ENCODE data around the gene PDE3B.

Gene PDE3B

DNA sequence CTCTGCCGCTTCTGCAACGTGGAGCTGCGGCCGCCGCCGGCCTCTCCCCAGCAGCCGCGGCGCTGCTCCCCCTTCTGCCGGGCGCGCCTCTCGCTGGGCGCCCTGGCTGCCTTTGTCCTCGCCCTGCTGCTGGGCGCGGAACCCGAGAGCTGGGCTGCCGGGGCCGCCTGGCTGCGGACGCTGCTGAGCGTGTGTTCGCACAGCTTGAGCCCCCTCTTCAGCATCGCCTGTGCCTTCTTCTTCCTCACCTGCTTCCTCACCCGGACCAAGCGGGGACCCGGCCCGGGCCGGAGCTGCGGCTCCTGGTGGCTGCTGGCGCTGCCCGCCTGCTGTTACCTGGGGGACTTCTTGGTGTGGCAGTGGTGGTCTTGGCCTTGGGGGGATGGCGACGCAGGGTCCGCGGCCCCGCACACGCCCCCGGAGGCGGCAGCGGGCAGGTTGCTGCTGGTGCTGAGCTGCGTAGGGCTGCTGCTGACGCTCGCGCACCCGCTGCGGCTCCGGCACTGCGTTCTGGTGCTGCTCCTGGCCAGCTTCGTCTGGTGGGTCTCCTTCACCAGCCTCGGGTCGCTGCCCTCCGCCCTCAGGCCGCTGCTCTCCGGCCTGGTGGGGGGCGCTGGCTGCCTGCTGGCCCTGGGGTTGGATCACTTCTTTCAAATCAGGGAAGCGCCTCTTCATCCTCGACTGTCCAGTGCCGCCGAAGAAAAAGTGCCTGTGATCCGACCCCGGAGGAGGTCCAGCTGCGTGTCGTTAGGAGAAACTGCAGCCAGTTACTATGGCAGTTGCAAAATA is 816 bp downstream of the PDE3B start:
- Histone ChIP-seq H3K27me3 (no peaks in the 10 kb centered on the region), H3K36me3 (no peaks in the 10 kb centered on the region), H3K4me3 (ENCODE audit: low read depth, low read length) (peak overlapping the region; percentile 73), H3K4me1 (no peaks in the 10 kb centered on the region; the same call in 1 of the 2 replicates), H3K9me3 (no peaks in the 10 kb centered on the region)
- DNase-seq, result peak; percentile 32
- TF ChIP-seq, protein P1, sequence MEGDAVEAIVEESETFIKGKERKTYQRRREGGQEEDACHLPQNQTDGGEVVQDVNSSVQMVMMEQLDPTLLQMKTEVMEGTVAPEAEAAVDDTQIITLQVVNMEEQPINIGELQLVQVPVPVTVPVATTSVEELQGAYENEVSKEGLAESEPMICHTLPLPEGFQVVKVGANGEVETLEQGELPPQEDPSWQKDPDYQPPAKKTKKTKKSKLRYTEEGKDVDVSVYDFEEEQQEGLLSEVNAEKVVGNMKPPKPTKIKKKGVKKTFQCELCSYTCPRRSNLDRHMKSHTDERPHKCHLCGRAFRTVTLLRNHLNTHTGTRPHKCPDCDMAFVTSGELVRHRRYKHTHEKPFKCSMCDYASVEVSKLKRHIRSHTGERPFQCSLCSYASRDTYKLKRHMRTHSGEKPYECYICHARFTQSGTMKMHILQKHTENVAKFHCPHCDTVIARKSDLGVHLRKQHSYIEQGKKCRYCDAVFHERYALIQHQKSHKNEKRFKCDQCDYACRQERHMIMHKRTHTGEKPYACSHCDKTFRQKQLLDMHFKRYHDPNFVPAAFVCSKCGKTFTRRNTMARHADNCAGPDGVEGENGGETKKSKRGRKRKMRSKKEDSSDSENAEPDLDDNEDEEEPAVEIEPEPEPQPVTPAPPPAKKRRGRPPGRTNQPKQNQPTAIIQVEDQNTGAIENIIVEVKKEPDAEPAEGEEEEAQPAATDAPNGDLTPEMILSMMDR (IDR thresholded peaks at IDR 0.05; ENCODE audit: low read depth, low read length), result no peak

DNA sequence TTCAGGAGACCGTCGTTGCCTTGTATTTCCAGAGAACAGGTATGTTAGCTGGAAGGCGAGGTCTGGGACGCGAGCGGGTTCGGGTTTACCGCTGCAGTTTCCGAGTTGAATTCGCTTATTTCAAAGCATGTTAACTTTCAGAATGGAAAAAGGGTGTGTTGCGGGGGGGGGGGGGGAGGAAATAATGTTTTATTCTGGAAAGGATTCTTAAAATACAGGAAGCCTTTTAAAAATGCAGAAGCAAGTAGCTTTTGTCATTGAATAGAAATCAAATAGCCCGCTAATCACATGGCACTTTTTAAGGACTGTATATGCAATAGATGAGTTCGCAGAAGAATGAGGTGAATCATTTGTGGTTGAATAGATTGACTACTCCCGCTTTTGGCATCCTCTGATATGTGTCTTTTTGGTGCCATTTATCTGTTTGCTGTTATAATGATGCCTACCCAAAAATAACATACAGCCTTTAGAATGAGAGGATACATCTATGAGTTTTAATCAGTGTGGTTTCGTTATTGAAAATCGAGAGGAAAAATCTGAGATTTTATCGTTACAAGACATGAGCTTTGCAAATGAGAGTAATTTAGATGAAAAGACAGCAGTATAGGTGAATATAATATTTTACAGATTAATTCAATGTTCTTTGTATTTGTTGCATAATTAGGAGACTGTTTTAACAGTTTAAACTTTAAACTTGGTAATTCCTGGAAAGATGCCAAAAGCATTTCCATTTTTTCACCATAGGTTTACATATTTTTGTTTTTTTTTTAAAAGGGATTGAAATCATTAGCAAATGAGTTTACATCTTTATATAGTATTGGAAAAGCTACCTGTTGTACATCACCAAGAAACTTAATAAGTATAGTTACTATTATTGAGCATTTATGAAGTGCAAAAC is 1.7 kb downstream of the PDE3B start:
- Histone ChIP-seq H3K4me3 (ENCODE audit: low read depth, low read length) (peak overlapping the region; percentile 73), H3K36me3 (no peaks in the 10 kb centered on the region), H3K4me1 (no peaks in the 10 kb centered on the region; the same call in 1 of the 2 replicates), H3K9me3 (no peaks in the 10 kb centered on the region), H3K27me3 (no peaks in the 10 kb centered on the region)
- DNase-seq, result no peak
- TF ChIP-seq, protein P1 (IDR thresholded peaks at IDR 0.05; ENCODE audit: low read depth, low read length), result no peak

GRCh38 chr11:14645985-14646900 is 2.6 kb downstream of the PDE3B start:
- Histone ChIP-seq H3K9me3 (no peaks in the 10 kb centered on the region), H3K4me1 (no peaks in the 10 kb centered on the region; the same call in 1 of the 2 replicates), H3K27me3 (no peaks in the 10 kb centered on the region), H3K4me3 (ENCODE audit: low read depth, low read length) (peak overlapping the region; percentile 73), H3K36me3 (no peaks in the 10 kb centered on the region)
- TF ChIP-seq, protein P1 (IDR thresholded peaks at IDR 0.05; ENCODE audit: low read depth, low read length), result no peak
- DNase-seq, result no peak

GRCh38 chr11:14650064-14650463 is 6.5 kb downstream of the PDE3B start:
- TF ChIP-seq, protein P1 (IDR thresholded peaks at IDR 0.05; ENCODE audit: low read depth, low read length), result no peak
- H3K36me3 ChIP-seq, result no peaks in the 10 kb centered on the region
- H3K4me1 ChIP-seq, result no peaks in the 10 kb centered on the region; the same call in 1 of the 2 replicates
- H3K4me3 ChIP-seq (ENCODE audit: low read depth, low read length), result no peak overlapping the region
- no peaks in the 10 kb centered on the region for H3K9me3 ChIP-seq
- DNase-seq, result no peak
- H3K27me3 ChIP-seq, result no peaks in the 10 kb centered on the region

GRCh38 chr11:14653090-14653489 is 9.5 kb downstream of the PDE3B start:
- Histone ChIP-seq H3K4me3 (ENCODE audit: low read depth, low read length) (no peak overlapping the region), H3K9me3 (no peaks in the 10 kb centered on the region), H3K4me1 (no peaks in the 10 kb centered on the region; the same call in 1 of the 2 replicates), H3K27me3 (no peaks in the 10 kb centered on the region), H3K36me3 (no peaks in the 10 kb centered on the region)
- TF ChIP-seq, protein P1 (IDR thresholded peaks at IDR 0.05; ENCODE audit: low read depth, low read length), result no peak
- no peak for DNase-seq

Measured in BE2C (cell line).